ENCODE data around the gene GUCY1A1. TPM values are rescaled to one million over a fixed set of nuclear protein-coding genes. Genes with fewer than 3 reads are reported as not detected.

Gene GUCY1A1
- total and polyA plus RNA-seq, 9 donors = 10.2 to 18.3 (median 13.7) TPM

GRCh38 chr4:155722816-155723499, 56.3 kb downstream of the GUCY1A1 start:
- H3K36me3 ChIP-seq (ENCODE audit: control insufficient read depth, insufficient read depth, low read length) = no peaks in the 10 kb centered on the region
- no peaks in the 10 kb centered on the region for H3K27me3 ChIP-seq (ENCODE audit: control insufficient read depth, insufficient read depth, low read length)

GRCh38 chr4:155724731-155725130, 58.1 kb downstream of the GUCY1A1 start:
- no peaks in the 10 kb centered on the region for H3K36me3 ChIP-seq (ENCODE audit: control insufficient read depth, insufficient read depth, low read length)
- H3K27me3 ChIP-seq (ENCODE audit: control insufficient read depth, insufficient read depth, low read length) = no peaks in the 10 kb centered on the region
- H3K9me3 ChIP-seq (replicated peaks; ENCODE audit: control insufficient read depth, low read depth, low read length) = no peaks in the 10 kb centered on the region
- WGBS (ENCODE audit: insufficient coverage) = 45% methylated on average over 2 of the region's 3 CpGs
- no peak overlapping the region for H3K27ac ChIP-seq (ENCODE audit: low read length)
- H3K4me1 ChIP-seq (ENCODE audit: control insufficient read depth, insufficient read depth, low read length) = no peaks in the 10 kb centered on the region
- DNase-seq = no peak
- H3K4me3 ChIP-seq (ENCODE audit: low read length) = no peak overlapping the region

More at GRCh38 chr4:155722816-155723499, 56.3 kb downstream of the GUCY1A1 start:
- no peak for DNase-seq
- Histone ChIP-seq H3K27ac (ENCODE audit: low read length) (no peak overlapping the region), H3K4me3 (ENCODE audit: low read length) (no peak overlapping the region), H3K9me3 (replicated peaks; ENCODE audit: control insufficient read depth, low read depth, low read length) (no peaks in the 10 kb centered on the region), H3K4me1 (ENCODE audit: control insufficient read depth, insufficient read depth, low read length) (no peaks in the 10 kb centered on the region)
- whole genome bisulfite sequencing (ENCODE audit: insufficient coverage) = 86% methylated on average over 1 of the region's 7 CpGs

GRCh38 chr4:155734065-155734464, 67.4 kb downstream of the GUCY1A1 start:
- H3K36me3 ChIP-seq (ENCODE audit: control insufficient read depth, insufficient read depth, low read length) = no peaks in the 10 kb centered on the region
- H3K9me3 ChIP-seq (replicated peaks; ENCODE audit: control insufficient read depth, low read depth, low read length) = no peaks in the 10 kb centered on the region
- H3K4me3 ChIP-seq (ENCODE audit: low read length) = no peak overlapping the region
- no peak overlapping the region for H3K27ac ChIP-seq (ENCODE audit: low read length)
- H3K4me1 ChIP-seq (ENCODE audit: control insufficient read depth, insufficient read depth, low read length) = no peaks in the 10 kb centered on the region
- no peaks in the 10 kb centered on the region for H3K27me3 ChIP-seq (ENCODE audit: control insufficient read depth, insufficient read depth, low read length)
- peak; percentile 36 for DNase-seq
- no CpG with 5 or more reads among the region's 3 CpGs for WGBS (ENCODE audit: insufficient coverage)

- no peaks in the 10 kb centered on the region for H3K36me3 ChIP-seq (ENCODE audit: control insufficient read depth, insufficient read depth, low read length)
- no peak for DNase-seq
- no CpG with 5 or more reads among the region's 1 CpG for WGBS (ENCODE audit: insufficient coverage)
- H3K9me3 ChIP-seq (replicated peaks; ENCODE audit: control insufficient read depth, low read depth, low read length) = no peaks in the 10 kb centered on the region
- no peak overlapping the region for H3K27ac ChIP-seq (ENCODE audit: low read length)
- H3K4me1 ChIP-seq (ENCODE audit: control insufficient read depth, insufficient read depth, low read length) = no peaks in the 10 kb centered on the region
- H3K27me3 ChIP-seq (ENCODE audit: control insufficient read depth, insufficient read depth, low read length) = no peaks in the 10 kb centered on the region
- H3K4me3 ChIP-seq (ENCODE audit: low read length) = no peak overlapping the region
Measured at GRCh38 chr4:155734951-155735350, 68.3 kb downstream of the GUCY1A1 start.

GRCh38 chr4:155735496-155735895, 68.8 kb downstream of the GUCY1A1 start:
- Histone ChIP-seq H3K36me3 (ENCODE audit: control insufficient read depth, insufficient read depth, low read length) (no peaks in the 10 kb centered on the region), H3K4me1 (ENCODE audit: control insufficient read depth, insufficient read depth, low read length) (no peaks in the 10 kb centered on the region), H3K4me3 (ENCODE audit: low read length) (no peak overlapping the region), H3K27ac (ENCODE audit: low read length) (no peak overlapping the region), H3K9me3 (replicated peaks; ENCODE audit: control insufficient read depth, low read depth, low read length) (no peaks in the 10 kb centered on the region), H3K27me3 (ENCODE audit: control insufficient read depth, insufficient read depth, low read length) (no peaks in the 10 kb centered on the region)
- DNase-seq = peak; percentile 66

GRCh38 chr4:155738548-155738947, 71.9 kb downstream of the GUCY1A1 start:
- H3K9me3 ChIP-seq (replicated peaks; ENCODE audit: control insufficient read depth, low read depth, low read length) = no peaks in the 10 kb centered on the region
- no peak for DNase-seq
- no peaks in the 10 kb centered on the region for H3K27me3 ChIP-seq (ENCODE audit: control insufficient read depth, insufficient read depth, low read length)
- no peak overlapping the region for H3K4me3 ChIP-seq (ENCODE audit: low read length)
- no peaks in the 10 kb centered on the region for H3K4me1 ChIP-seq (ENCODE audit: control insufficient read depth, insufficient read depth, low read length)
- H3K27ac ChIP-seq (ENCODE audit: low read length) = no peak overlapping the region
- H3K36me3 ChIP-seq (ENCODE audit: control insufficient read depth, insufficient read depth, low read length) = no peaks in the 10 kb centered on the region
- WGBS (ENCODE audit: insufficient coverage) = no CpG with 5 or more reads among the region's 2 CpGs

DNA sequence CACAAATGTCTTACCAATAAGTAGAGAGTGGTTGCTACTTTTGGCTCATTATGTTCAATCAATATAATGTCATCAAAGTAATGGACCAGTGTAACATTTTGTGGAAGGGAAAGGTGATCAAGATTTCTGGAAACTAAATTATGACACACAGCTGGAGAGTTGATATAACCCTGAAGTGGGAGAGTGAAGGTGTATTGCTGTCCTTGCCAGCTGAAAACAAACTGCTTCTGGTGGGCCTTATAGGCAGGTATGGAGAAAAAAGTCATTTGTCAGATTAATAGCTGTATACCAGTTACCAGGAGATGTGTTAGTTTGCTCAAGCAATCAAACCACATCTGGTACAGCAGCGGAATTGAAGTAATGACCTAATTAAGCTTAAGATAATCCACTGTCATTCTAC, 74.9 kb downstream of the GUCY1A1 start:
- Histone ChIP-seq H3K36me3 (ENCODE audit: control insufficient read depth, insufficient read depth, low read length) (no peaks in the 10 kb centered on the region), H3K9me3 (replicated peaks; ENCODE audit: control insufficient read depth, low read depth, low read length) (no peaks in the 10 kb centered on the region), H3K4me1 (ENCODE audit: control insufficient read depth, insufficient read depth, low read length) (no peaks in the 10 kb centered on the region), H3K27ac (ENCODE audit: low read length) (no peak overlapping the region), H3K27me3 (ENCODE audit: control insufficient read depth, insufficient read depth, low read length) (no peaks in the 10 kb centered on the region), H3K4me3 (ENCODE audit: low read length) (no peak overlapping the region)
- no CpG with 5 or more reads among the region's 1 CpG for WGBS (ENCODE audit: insufficient coverage)
- DNase-seq = no peak

DNA sequence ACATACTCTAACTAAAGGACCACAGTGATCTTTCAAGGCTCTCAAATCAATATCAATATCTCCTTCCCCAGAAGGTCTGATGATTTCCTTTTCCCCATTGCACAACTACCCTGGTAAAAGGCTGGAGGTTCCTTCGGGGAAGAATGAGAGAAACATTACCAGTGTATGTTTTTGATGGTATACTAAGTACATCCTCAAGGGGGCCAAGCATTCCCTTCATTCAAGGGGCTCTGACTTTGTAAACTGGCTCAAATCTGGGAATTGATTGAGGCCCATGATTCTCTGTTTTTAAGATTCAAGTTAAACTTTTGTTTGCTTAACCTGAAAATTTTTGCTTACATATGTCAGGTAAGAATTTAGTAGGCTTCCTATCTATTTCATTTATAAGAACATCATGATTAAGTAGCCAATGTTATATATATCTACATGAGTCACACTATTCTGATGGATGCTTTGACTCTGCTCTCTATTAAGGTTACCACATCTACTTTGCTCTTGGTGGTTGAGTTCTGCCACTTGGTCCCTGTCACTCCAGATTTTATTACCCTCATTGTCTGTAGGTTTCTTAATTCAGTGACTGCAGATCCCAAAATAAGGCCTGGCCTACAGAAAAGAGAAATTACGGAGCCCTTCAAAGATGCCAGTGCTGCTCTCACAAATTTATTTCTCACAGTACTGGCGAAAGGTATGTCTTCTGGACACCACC, 75.8 kb downstream of the GUCY1A1 start:
- Histone ChIP-seq H3K27ac (ENCODE audit: low read length) (no peak overlapping the region), H3K4me3 (ENCODE audit: low read length) (no peak overlapping the region), H3K4me1 (ENCODE audit: control insufficient read depth, insufficient read depth, low read length) (no peaks in the 10 kb centered on the region), H3K9me3 (replicated peaks; ENCODE audit: control insufficient read depth, low read depth, low read length) (no peaks in the 10 kb centered on the region), H3K27me3 (ENCODE audit: control insufficient read depth, insufficient read depth, low read length) (no peaks in the 10 kb centered on the region), H3K36me3 (ENCODE audit: control insufficient read depth, insufficient read depth, low read length) (no peaks in the 10 kb centered on the region)
- no peak for DNase-seq
- WGBS (ENCODE audit: insufficient coverage) = 100% methylated on average over 2 of the region's 3 CpGs

GRCh38 chr4:155745984-155746383, 79.3 kb downstream of the GUCY1A1 start:
- no peak overlapping the region for H3K4me3 ChIP-seq (ENCODE audit: low read length)
- no peaks in the 10 kb centered on the region for H3K36me3 ChIP-seq (ENCODE audit: control insufficient read depth, insufficient read depth, low read length)
- no peaks in the 10 kb centered on the region for H3K4me1 ChIP-seq (ENCODE audit: control insufficient read depth, insufficient read depth, low read length)
- 48% methylated on average over 2 of the region's 5 CpGs for WGBS (ENCODE audit: insufficient coverage)
- H3K27me3 ChIP-seq (ENCODE audit: control insufficient read depth, insufficient read depth, low read length) = no peaks in the 10 kb centered on the region
- no peaks in the 10 kb centered on the region for H3K9me3 ChIP-seq (replicated peaks; ENCODE audit: control insufficient read depth, low read depth, low read length)
- H3K27ac ChIP-seq (ENCODE audit: low read length) = no peak overlapping the region
- no peak for DNase-seq

- no peak for DNase-seq
- Histone ChIP-seq H3K27ac (ENCODE audit: low read length) (no peak overlapping the region), H3K27me3 (ENCODE audit: control insufficient read depth, insufficient read depth, low read length) (no peaks in the 10 kb centered on the region), H3K4me1 (ENCODE audit: control insufficient read depth, insufficient read depth, low read length) (no peaks in the 10 kb centered on the region), H3K4me3 (ENCODE audit: low read length) (no peak overlapping the region), H3K9me3 (replicated peaks; ENCODE audit: control insufficient read depth, low read depth, low read length) (no peaks in the 10 kb centered on the region), H3K36me3 (ENCODE audit: control insufficient read depth, insufficient read depth, low read length) (no peaks in the 10 kb centered on the region)
- no CpG with 5 or more reads among the region's 2 CpGs for WGBS (ENCODE audit: insufficient coverage)
Measured at GRCh38 chr4:155748039-155748438, 81.4 kb downstream of the GUCY1A1 start.

All from muscle of leg (tissue), 11 donors.